CD4-positive, alpha-beta T cell treated with Interferon alpha-2 for 1 hour (primary cell): Measurements from ENCODE around the gene SUSD4.

Experiments
- DNase-seq, 2 donors: peaks; one replicate each; pipeline ENCODE4 v3.0.0-alpha.2; 2020 to 2022

SUSD4 gene

DNA sequence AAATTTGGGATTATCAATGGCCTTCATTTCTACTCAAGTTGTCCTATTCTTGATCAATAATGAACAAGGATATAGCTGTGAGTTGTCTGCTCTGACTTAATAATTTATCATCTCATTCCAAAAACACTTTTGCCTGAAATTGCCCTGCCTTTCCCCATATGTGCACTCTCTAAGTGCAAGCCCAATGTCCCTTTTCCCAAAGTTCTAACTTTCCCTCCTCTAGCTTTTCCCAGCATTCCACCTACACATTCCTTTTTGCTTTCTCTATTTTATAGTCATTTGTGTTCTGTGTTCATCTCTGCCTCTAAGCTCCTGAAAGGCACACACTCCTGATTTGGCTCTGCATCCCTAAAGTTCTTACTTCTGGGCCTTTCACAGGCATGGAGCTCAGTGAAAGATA, 34.7 kb downstream of the SUSD4 start:
- DNase-seq = no peak

DNA sequence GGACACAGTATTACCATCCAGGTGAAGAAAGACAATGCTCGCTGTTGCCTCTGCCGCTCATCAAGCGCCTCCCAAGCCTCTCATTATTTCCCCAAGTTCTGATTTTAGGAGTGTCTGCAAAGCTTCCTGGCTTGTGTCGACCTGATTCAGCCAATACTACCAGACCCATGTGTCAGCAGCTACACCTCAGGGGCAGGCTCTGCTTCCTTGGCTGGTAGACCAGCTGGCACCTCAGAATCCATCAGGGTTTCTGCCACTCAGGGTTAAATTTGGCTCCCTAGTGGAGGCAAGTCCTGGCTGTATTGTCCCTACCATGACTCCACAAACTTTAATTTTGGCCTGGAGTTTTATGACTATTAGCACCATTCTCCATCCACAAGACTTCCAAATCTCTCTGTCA, 35.4 kb downstream of the SUSD4 start:
- no peak for DNase-seq

DNA sequence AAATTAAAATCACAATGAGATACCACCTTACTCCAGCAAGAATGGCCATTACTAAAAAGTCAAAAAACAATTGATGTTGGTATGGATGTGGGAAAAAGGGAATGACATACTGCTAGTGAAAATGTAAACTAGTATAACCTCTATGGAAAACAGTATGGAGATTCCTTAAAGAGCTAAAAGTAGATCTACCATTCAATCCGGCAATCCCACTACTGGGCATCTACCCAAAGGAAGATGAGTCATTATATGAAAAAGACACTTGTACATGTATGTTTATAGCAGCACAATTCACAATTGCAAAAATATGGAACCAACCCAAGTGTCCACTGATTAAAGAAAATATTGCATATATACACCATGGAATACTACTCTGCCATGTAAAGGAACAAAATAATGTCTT, 37.2 kb downstream of the SUSD4 start:
- DNase-seq = no peak

- DNase-seq = no peak
These were observed 40.2 kb downstream of the SUSD4 start for GRCh38 chr1:223323491-223324484.

- DNase-seq = no peak
These were observed 41.1 kb downstream of the SUSD4 start for GRCh38 chr1:223322868-223323267.

DNA sequence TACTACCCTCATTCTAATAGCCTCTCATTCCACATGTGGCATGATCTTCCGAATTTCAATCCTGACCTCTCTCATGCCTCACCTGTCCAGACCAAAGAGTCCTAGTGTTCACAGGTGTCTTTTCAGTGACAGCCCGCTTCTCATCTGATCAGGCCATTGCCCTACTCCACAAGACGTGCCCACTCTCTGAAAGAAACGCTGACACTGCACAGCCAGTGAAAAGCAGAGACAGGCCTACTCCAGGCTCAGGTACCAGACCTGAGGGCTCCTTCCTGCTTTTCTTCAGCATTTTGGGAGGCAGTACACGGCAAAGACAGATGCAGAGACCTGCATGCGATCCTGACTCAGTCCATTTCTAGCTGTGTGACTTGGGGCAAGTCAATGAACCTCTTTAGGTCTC, 43.0 kb downstream of the SUSD4 start:
- DNase-seq = no peak

DNA sequence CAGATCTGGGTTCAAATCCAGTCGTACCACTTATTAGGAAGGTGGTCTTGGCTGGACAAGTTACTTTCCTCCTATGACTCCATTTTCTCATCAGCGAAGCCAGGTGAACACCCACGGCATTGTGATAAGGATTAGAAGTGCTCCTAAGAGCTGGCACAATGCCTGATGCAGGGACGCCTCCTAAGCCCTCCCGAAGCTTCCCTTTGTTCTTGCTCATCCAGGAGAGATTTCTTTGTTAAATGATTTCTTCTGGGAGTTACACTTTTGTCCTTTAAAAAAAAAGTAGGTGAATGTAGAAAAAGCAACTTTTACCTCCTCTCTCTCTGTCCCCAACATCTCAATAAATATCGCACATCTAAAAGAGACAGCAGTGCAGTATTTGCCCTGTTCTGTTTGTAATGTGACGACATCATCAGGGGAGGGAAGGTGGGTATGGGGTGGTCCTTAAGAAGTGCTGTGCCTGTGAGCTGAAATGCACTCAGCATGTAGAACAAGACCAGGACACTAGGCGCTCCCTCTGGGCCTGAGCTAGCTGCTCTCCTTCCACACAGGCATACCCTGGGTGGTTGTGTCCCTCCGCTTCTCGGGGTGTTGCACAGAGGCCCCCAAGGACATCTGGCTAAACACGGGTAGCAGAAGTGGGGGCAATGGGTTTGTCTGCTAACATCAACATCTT, 43.9 kb downstream of the SUSD4 start:
- DNase-seq = no peak

DNA sequence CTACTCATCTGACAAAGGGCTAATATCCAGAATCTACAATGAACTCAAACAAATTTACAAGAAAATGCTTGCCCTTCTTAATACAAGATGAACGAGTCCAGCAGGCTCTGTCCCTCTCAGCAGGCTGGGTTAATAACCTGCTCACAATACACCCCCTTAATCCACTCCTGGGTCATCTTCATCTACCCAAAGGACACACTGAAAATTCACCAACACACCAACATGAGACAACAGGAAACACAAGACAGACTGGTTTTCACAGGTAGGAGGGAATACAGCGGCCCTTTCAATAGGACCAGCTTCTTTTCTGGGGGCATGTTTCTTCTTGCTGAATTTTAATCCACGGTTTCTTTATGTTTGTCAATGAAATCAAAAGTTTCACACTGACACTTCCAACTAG, 44.6 kb downstream of the SUSD4 start:
- no peak for DNase-seq

DNA sequence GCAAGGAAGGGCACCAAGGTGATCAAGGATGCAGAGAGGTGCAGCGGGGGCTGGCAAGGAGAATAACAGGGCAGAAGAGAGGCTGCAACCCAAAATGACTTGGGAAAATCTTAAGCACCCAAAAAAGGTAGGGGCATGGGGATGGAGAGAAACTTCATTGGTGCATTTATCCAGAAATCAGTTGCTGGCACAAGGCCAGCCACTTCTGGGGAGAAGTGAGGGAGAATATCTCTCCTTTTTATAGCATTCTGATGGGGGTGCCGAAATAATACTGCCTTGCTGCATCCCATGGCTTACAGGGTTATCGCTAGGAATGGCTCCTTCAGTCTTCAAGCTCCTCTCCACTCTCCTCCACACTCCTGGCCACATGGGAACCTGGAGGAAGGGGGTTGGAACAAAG, 47.9 kb downstream of the SUSD4 start:
- DNase-seq = no peak

DNA sequence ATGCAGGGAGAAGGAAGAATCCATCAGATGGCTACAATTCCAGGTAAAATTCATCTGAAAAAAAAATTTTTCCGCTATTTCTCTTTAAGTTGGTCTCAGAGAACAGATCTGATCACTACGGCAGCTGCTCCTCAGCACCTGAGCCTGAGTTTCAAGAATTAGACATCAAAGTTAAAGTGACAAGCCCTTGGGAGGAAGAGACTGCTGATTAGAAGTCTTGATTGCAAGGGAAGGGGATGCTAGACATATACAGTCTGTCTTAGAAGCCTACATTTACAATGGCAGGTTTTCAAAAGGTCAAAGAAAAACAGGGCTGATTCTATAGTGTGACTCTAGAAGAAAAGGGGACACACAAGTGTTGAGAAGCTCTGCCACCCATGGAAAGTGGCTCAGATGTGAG, 48.3 kb downstream of the SUSD4 start:
- no peak for DNase-seq

DNA sequence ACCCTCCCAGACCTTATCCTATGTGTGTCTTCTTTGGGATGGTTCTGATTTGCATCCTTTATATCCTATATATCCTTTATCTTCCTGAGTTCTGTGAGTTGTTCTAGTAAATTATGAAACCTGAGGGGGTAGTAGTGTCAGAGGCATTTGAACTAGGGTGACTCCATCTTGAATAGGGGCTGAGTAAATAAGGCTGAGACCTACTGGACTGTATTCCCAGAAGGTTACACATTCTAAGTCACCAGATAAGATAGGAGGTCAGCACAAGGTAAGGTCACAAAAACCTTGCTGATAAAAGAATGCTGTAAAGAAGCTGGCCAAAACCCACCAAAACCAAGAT, 50.6 kb downstream of the SUSD4 start:
- no peak for DNase-seq

GRCh38 chr1:223312705-223313414, 51.1 kb downstream of the SUSD4 start:
- DNase-seq = no peak

- no peak for DNase-seq
These were observed 51.7 kb downstream of the SUSD4 start for GRCh38 chr1:223312273-223312672.

DNA sequence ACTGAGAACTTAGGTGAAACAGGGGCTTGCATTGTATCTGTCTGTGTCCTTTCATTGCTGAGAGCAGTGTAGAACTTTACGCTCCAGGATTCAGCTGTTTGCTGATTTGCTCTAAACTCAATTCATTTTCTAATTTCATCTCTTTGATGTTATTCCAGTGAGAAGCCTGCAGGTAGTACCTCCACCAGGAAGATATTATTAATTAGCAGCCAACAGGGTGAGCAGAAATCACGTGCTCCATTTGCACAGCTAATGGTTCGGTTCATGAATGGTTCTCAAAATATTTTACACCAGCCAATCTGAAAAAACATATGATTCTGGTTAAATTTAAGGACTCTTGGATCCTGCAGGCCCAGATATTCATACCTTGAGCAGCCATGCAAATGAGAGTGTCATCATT, 52.1 kb downstream of the SUSD4 start:
- no peak for DNase-seq

GRCh38 chr1:223308136-223308535, 55.8 kb downstream of the SUSD4 start:
- DNase-seq = no peak

DNA sequence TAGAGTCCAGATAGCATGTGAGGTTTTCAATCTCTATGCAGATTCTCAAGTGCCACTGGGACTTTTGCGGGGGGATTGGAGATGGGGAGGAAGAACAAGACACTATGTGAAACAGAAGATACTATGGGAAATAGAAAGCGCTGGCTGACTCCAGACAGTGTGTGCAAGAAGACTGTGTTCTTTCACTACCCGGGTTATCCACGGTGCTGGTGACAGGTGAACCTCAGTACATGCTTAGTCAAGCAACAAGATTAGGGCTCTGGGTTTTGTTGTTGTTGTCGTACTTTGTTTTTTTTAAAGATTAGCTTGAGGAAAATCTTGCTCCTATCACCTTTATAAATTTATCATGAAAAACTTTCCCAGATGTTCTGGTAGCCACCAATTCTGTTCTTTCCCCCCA, 56.4 kb downstream of the SUSD4 start:
- no peak for DNase-seq

GRCh38 chr1:223304931-223305330, 59.0 kb downstream of the SUSD4 start:
- no peak for DNase-seq

DNA sequence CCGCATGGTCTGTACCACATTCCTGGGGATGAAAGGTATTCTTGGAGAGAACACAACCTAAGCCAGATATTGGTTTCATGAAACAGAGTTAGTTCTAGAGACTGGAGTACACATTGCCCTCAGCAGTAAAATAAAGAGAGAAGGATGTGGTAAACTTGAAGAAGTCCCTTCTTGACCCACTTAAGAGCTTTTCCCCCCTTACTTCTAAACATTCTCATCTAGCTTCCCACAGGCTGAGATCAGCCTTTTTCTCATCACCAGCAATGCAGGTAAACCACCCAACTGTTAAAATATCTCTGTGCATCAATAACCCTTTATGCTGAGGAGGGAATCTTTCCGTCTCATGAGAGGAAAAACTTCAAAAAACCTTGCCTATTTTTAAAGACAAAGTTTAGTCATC, 62.6 kb downstream of the SUSD4 start:
- peak in 1 of 2 donors; percentile 13 for DNase-seq

- no peak for DNase-seq
These were observed 64.4 kb downstream of the SUSD4 start for GRCh38 chr1:223299553-223299952.

- no peak for DNase-seq
These were observed 65.3 kb downstream of the SUSD4 start for GRCh38 chr1:223298701-223299100.

GRCh38 chr1:223297800-223298199, 66.2 kb downstream of the SUSD4 start:
- DNase-seq = no peak

DNA sequence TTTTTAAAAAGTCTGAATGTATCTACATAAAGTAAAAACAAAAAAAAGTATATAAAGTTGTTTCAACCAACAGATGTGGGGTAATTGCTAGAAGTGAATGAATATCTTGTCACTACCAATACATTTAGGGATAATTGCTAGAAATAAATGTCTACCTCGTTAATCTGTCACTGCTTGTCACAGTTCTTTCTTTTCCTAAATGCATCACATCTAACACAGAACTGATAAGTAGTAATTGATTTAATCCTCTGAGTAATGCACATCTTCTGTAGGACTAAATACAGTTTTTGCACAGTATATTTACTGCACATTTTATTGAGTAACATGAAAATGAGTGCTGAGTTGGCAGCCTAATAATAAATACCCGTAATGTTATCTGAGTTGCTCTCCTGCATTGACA, 72.2 kb downstream of the SUSD4 start:
- no peak for DNase-seq

DNA sequence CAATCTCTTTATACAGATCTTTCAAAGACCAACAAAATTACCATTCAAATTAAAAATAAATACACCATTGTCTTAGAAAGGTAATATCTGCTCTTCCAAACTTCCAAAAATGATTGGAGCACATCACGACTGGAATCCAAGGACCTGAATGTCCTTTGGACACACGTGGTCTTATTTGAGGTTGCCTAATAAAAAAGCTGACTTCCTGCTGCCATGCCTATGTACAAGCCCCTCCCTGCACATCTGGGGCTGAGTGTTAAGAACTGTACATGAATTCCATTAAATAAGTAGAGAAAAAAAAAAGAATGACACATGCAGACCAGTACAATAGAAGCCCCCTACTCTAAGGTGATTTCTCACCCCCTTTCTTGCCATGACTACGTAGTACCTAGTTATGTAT, 73.6 kb downstream of the SUSD4 start:
- no peak for DNase-seq

DNA sequence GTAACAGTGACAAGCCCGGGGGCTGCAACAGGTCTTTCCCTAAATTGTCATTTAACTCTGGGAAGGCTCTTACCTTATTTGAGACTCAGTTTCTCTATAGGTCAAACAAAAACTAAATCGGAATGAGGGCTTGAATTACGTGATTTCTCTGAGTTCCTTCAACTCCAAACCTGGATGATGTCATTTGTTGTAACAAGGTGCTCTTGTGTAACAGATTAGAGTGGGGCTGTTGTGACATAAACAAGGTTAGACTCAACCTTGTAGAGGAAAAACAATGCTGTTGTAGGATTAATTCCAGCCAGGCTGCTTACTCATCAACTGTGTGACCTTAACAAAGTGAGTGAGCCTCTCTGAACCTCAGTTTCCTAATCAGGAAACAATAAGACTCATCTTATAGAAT, 74.4 kb downstream of the SUSD4 start:
- DNase-seq = no peak
